Neural progenitor cell (in vitro differentiated cells): Measurements from ENCODE around the gene GJA4. TPM values are rescaled to one million over a fixed set of nuclear protein-coding genes. Genes with fewer than 3 reads are reported as not detected.

Experiments
- DNase-seq: peaks from one replicate; pipeline ENCODE4 v3.0.0-alpha.2; 2016; ENCODE audit warnings: low spot score
- H2AFZ ChIP-seq: fragments of 200-600 bp; sonication (generic); replicated peaks from 2 replicates; pipeline ENCODE4 v1.6.1; 2016; ENCODE audit warnings: antibody characterized with exemption
- H3F3A ChIP-seq: fragments of 200-600 bp; sonication (generic); 2 replicates; pipeline ENCODE4 v1.6.1; 2016; ENCODE audit warnings: antibody characterized with exemption, low read depth
- H3K27ac ChIP-seq: fragments of 200-600 bp; sonication (generic); 2 replicates; pipeline ENCODE4 v1.5.1; 2016; ENCODE audit warnings: mild to moderate bottlenecking
- H3K27me3 ChIP-seq: fragments of 200-600 bp; sonication (generic); 2 replicates; pipeline ENCODE4 v1.6.1; 2016; ENCODE audit warnings: mild to moderate bottlenecking, moderate library complexity
- H3K36me3 ChIP-seq: fragments of 200-600 bp; sonication (generic); 2 replicates; pipeline ENCODE4 v1.5.1; 2016
- H3K4me1 ChIP-seq: fragments of 200-600 bp; sonication (generic); 2 replicates; pipeline ENCODE4 v1.6.1; 2016; ENCODE audit warnings: mixed run types
- H3K4me2 ChIP-seq: fragments of 200-600 bp; sonication (generic); 2 replicates; pipeline ENCODE4 v1.6.1; 2016
- H3K4me3 ChIP-seq: fragments of 200-600 bp; sonication (generic); 2 replicates; pipeline ENCODE4 v1.5.1; 2016
- H3K79me2 ChIP-seq: fragments of 200-600 bp; sonication (generic); 2 replicates; pipeline ENCODE4 v1.6.1; 2016; ENCODE audit warnings: low read depth
- H3K9ac ChIP-seq: fragments of 200-600 bp; sonication (generic); 2 replicates; pipeline ENCODE4 v1.6.1; 2016
- H3K9me3 ChIP-seq: fragments of 200-600 bp; sonication (generic); 2 replicates; pipeline ENCODE4 v1.5.1; 2016; ENCODE audit warnings: low read depth
- H4K20me1 ChIP-seq: fragments of 200-600 bp; sonication (generic); 2 replicates; pipeline ENCODE4 v1.6.1; 2016; ENCODE audit warnings: low read depth
- H3K27ac Mint-ChIP-seq: 3 replicates; pipeline ENCODE4 v1.8.0; 2021; ENCODE audit warnings: mixed read lengths
- H3K27me3 Mint-ChIP-seq: 2 replicates; pipeline ENCODE4 v1.8.0; 2022; ENCODE audit warnings: low read depth, mild to moderate bottlenecking, inconsistent platforms, moderate library complexity, mixed read lengths; ENCODE audit not compliant: insufficient read depth
- H3K36me3 Mint-ChIP-seq: 3 replicates; pipeline ENCODE4 v1.8.0; 2021; ENCODE audit warnings: mixed read lengths
- H3K4me1 Mint-ChIP-seq: 3 replicates; pipeline ENCODE4 v1.8.0; 2021; ENCODE audit warnings: mixed read lengths
- H3K4me3 Mint-ChIP-seq: 3 replicates; pipeline ENCODE4 v1.8.0; 2021; ENCODE audit warnings: mild to moderate bottlenecking, moderate library complexity, mixed read lengths
- H3K9me3 Mint-ChIP-seq: 3 replicates; pipeline ENCODE4 v1.8.0; 2020; ENCODE audit warnings: mixed read lengths
- CTCF ChIP-seq: fragments of 200-600 bp; sonication (generic); IDR thresholded peaks from 2 replicates; pipeline ENCODE4 v1.5.1; 2017; ENCODE audit warnings: antibody characterized with exemption, mild to moderate bottlenecking
- EZH2 ChIP-seq: fragments of 200-600 bp; sonication (generic); IDR thresholded peaks from 2 replicates; pipeline ENCODE4 v1.6.1; 2017; ENCODE audit warnings: antibody characterized with exemption, mild to moderate bottlenecking, moderate library complexity
- EZH2phosphoT487 ChIP-seq: fragments of 200-600 bp; sonication (generic); IDR thresholded peaks from 2 replicates; pipeline ENCODE4 v1.6.1; 2017; ENCODE audit warnings: antibody characterized with exemption
- total RNA-seq: library from RNA; depleted of rRNA; stranded (reverse); fragments of >200 nt; gene quantifications from 2 replicates; pipeline ENCODE4 v1.2.3, GENCODE V29; 2015; ENCODE audit warnings: low replicate concordance

GJA4 gene
- total RNA-seq, 1 donor from 2014 or later: not detected

GRCh38 chr1:34843392-34844251, 50.8 kb downstream of the GJA4 start:
- no peak overlapping the region for H3K27ac ChIP-seq
- H3K27ac Mint-ChIP-seq: peak overlapping the region; percentile 98
- H3K9ac ChIP-seq: no peak overlapping the region
- no peaks in the 10 kb centered on the region for H3K27me3 Mint-ChIP-seq
- peak; percentile 12 for DNase-seq
- H3K4me2 ChIP-seq: peak overlapping the region; percentile 55
- no peaks in the 10 kb centered on the region for H3K79me2 ChIP-seq
- peaks cover 68% of the 10 kb centered on the region for H3K4me1 Mint-ChIP-seq
- H3K9me3 Mint-ChIP-seq: no peaks in the 10 kb centered on the region
- TF ChIP-seq CTCF (no peak), EZH2 (no peak), EZH2phosphoT487 (no peak)
- H3K4me3 Mint-ChIP-seq: peak overlapping the region; percentile 60
- H4K20me1 ChIP-seq: peaks cover 64% of the 10 kb centered on the region
- H3K27me3 ChIP-seq: no peaks in the 10 kb centered on the region
- peaks cover 7% of the 10 kb centered on the region for H3K36me3 Mint-ChIP-seq
- peaks cover 27% of the 10 kb centered on the region for H3K4me1 ChIP-seq
- H3F3A ChIP-seq: peaks cover 17% of the 10 kb centered on the region
- H2AFZ ChIP-seq: no peak overlapping the region
- no peak overlapping the region for H3K4me3 ChIP-seq
- no peaks in the 10 kb centered on the region for H3K36me3 ChIP-seq
- H3K9me3 ChIP-seq: no peaks in the 10 kb centered on the region

GRCh38 chr1:34844252-34844634, 51.4 kb downstream of the GJA4 start:
- TF ChIP-seq EZH2: no peak
- no peak for TF ChIP-seq EZH2phosphoT487
- TF ChIP-seq CTCF: no peak
- DNase-seq: peak; percentile 70
- H3K4me3 ChIP-seq: no peak overlapping the region
- H3K4me2 ChIP-seq: peak overlapping the region; percentile 55
- H3F3A ChIP-seq: peaks cover 17% of the 10 kb centered on the region
- Mint-ChIP-seq H3K27me3 (no peaks in the 10 kb centered on the region), H3K4me3 (peak overlapping the region; percentile 60), H3K4me1 (peaks cover 69% of the 10 kb centered on the region), H3K9me3 (no peaks in the 10 kb centered on the region), H3K36me3 (peaks cover 11% of the 10 kb centered on the region), H3K27ac (peak overlapping the region; percentile 98)
- no peak overlapping the region for H2AFZ ChIP-seq
- H3K27me3 ChIP-seq: no peaks in the 10 kb centered on the region
- no peaks in the 10 kb centered on the region for H3K36me3 ChIP-seq
- H3K9ac ChIP-seq: no peak overlapping the region
- H3K27ac ChIP-seq: no peak overlapping the region
- no peaks in the 10 kb centered on the region for H3K79me2 ChIP-seq
- H3K9me3 ChIP-seq: no peaks in the 10 kb centered on the region
- H3K4me1 ChIP-seq: peaks cover 27% of the 10 kb centered on the region
- H4K20me1 ChIP-seq: peaks cover 70% of the 10 kb centered on the region

Other genes with a start within 250 kb of the GJA4 start
- gene GJB5, start 38.0 kb upstream of the GJA4 start, total RNA-seq: not detected in 2 replicates
- gene GJB4, start 33.3 kb upstream of the GJA4 start, total RNA-seq: not detected in 2 replicates
- not detected in 2 replicates for gene GJB3, start 11.8 kb upstream of the GJA4 start, total RNA-seq
- gene SMIM12, start 66.8 kb downstream of the GJA4 start, total RNA-seq: 9.5 and 20.2 TPM in 2 replicates
- 0.65 TPM in 1 of 2 replicates, not detected in the other for gene DLGAP3, start 136.7 kb downstream of the GJA4 start, total RNA-seq
- 17.7 and 28.8 TPM in 2 replicates for gene TMEM35B, start 192.3 kb downstream of the GJA4 start, total RNA-seq
- 11.5 and 18.4 TPM in 2 replicates for gene ZMYM6, start 238.9 kb downstream of the GJA4 start, total RNA-seq